HG03045 (cell line): Measurements from ENCODE around the gene MYO1B.

Source experiments
- ATAC-seq: cut with Tn5 transposase; IDR thresholded peaks from one replicate; pipeline ENCODE4 v1.9.1; 2021; ENCODE audit warnings: mild to moderate bottlenecking, moderate library complexity; ENCODE audit not compliant: unreplicated experiment

MYO1B gene

GRCh38 chr2:191257934-191258333, 12.7 kb downstream of the MYO1B start:
- no peak for ATAC-seq

GRCh38 chr2:191258996-191259395, 13.8 kb downstream of the MYO1B start:
- ATAC-seq = no peak

- ATAC-seq = no peak
Observed at GRCh38 chr2:191262436-191262835, 17.2 kb downstream of the MYO1B start.

GRCh38 chr2:191263050-191263449, 17.8 kb downstream of the MYO1B start:
- no peak for ATAC-seq

GRCh38 chr2:191264647-191265081, 19.5 kb downstream of the MYO1B start:
- no peak for ATAC-seq

- no peak for ATAC-seq
Observed at GRCh38 chr2:191265311-191266170, 20.3 kb downstream of the MYO1B start.

- no peak for ATAC-seq
Observed at GRCh38 chr2:191266201-191266600, 21.0 kb downstream of the MYO1B start.

GRCh38 chr2:191268596-191268995, 23.4 kb downstream of the MYO1B start:
- ATAC-seq = no peak

GRCh38 chr2:191270306-191271161, 25.3 kb downstream of the MYO1B start:
- ATAC-seq = no peak

- no peak for ATAC-seq
Observed at GRCh38 chr2:191272064-191272463, 26.9 kb downstream of the MYO1B start.

- ATAC-seq = no peak
Observed at GRCh38 chr2:191274413-191274815, 29.2 kb downstream of the MYO1B start.

- ATAC-seq = no peak
Observed at GRCh38 chr2:191276792-191277465, 31.7 kb downstream of the MYO1B start.

- ATAC-seq = no peak
Observed at GRCh38 chr2:191280290-191280689, 35.1 kb downstream of the MYO1B start.

GRCh38 chr2:191280834-191281756, 35.9 kb downstream of the MYO1B start:
- ATAC-seq = no peak

GRCh38 chr2:191285252-191285651, 40.0 kb downstream of the MYO1B start:
- ATAC-seq = no peak

- no peak for ATAC-seq
Observed at GRCh38 chr2:191287820-191288219, 42.6 kb downstream of the MYO1B start.

- ATAC-seq = no peak
Observed at GRCh38 chr2:191289049-191289448, 43.8 kb downstream of the MYO1B start.

GRCh38 chr2:191291471-191291870, 46.3 kb downstream of the MYO1B start:
- no peak for ATAC-seq

GRCh38 chr2:191292869-191293268, 47.7 kb downstream of the MYO1B start:
- ATAC-seq = no peak

- no peak for ATAC-seq
Observed at GRCh38 chr2:191295088-191295487, 49.9 kb downstream of the MYO1B start.
